GM18951 (cell line): ENCODE data around the gene ZER1.
A peak's percentile ranks its signal among the peaks of the same experiment; 100 is the strongest.
"Not testable (repeated sequence)": the region's sequence is repeated elsewhere in the genome, so short reads cannot be mapped to it uniquely, and the experiment has no call there.

ENCODE experiments used
- POLR2A ChIP-seq: IDR thresholded peaks from 4 replicates; pipeline ENCODE4 v1.6.1; 2011; ENCODE audit warnings: mild to moderate bottlenecking; ENCODE audit not compliant: insufficient read length, insufficient read depth; ENCODE audit errors: extremely low read depth
- in situ Hi-C: fragments of 300-500 bp; cut with MboI; formaldehyde crosslinking; loops from one replicate; pipeline ENCODE4 v1.12.0; 2022; ENCODE audit warnings: low sequenced_read_pairs, mixed read lengths, inconsistent platforms; ENCODE audit not compliant: unreplicated experiment

Gene ZER1

GRCh38 chr9:128694344-128694743 lies 77.4 kb downstream of the ZER1 start:
- in situ Hi-C loops: no loop called here
- no peak for TF ChIP-seq POLR2A

- in situ Hi-C loops: not testable (repeated sequence)
Measured at GRCh38 chr9:128693738-128694137, 78.0 kb downstream of the ZER1 start.

GRCh38 chr9:128690684-128691034 lies 81.1 kb downstream of the ZER1 start:
- no peak for TF ChIP-seq POLR2A
- in situ Hi-C loops: no loop called here

GRCh38 chr9:128689820-128690683 lies 81.7 kb downstream of the ZER1 start:
- in situ Hi-C loops: no loop called here
- TF ChIP-seq POLR2A: no peak

GRCh38 chr9:128689293-128689774 lies 82.4 kb downstream of the ZER1 start:
- no peak for TF ChIP-seq POLR2A
- in situ Hi-C loops: no loop called here

- in situ Hi-C loops: no loop called here
- TF ChIP-seq POLR2A: peak; percentile 92
Measured at GRCh38 chr9:128688501-128689292, 83.0 kb downstream of the ZER1 start, which contains the start of gene SET. Gene SET, plus strand, starts transcription at chr9:128689222. Its CDS starts 361 bp downstream, at chr9:128689583.

GRCh38 chr9:128687453-128687852 lies 84.3 kb downstream of the ZER1 start:
- no peak for TF ChIP-seq POLR2A
- in situ Hi-C loops: no loop called here

- in situ Hi-C loops: no loop called here
- TF ChIP-seq POLR2A: no peak
Measured at GRCh38 chr9:128685636-128686489, 85.9 kb downstream of the ZER1 start.

GRCh38 chr9:128684325-128685199 lies 87.2 kb downstream of the ZER1 start:
- in situ Hi-C loops: no loop called here
- TF ChIP-seq POLR2A: peak; percentile 93

- TF ChIP-seq POLR2A: no peak
- in situ Hi-C loops: no loop called here
Measured at GRCh38 chr9:128684065-128684324, 87.7 kb downstream of the ZER1 start.

GRCh38 chr9:128683340-128684064 lies 88.2 kb downstream of the ZER1 start:
- TF ChIP-seq POLR2A: peak; percentile 67
- in situ Hi-C loops: no loop called here
